ENCODE measurements around the gene FBN2.

FBN2 gene

GRCh38 chr5:128287740-128288139 is 250.3 kb downstream of the FBN2 start:
- DNase-seq = no peak

GRCh38 chr5:128284236-128284635 is 253.8 kb downstream of the FBN2 start:
- DNase-seq = no peak

DNA sequence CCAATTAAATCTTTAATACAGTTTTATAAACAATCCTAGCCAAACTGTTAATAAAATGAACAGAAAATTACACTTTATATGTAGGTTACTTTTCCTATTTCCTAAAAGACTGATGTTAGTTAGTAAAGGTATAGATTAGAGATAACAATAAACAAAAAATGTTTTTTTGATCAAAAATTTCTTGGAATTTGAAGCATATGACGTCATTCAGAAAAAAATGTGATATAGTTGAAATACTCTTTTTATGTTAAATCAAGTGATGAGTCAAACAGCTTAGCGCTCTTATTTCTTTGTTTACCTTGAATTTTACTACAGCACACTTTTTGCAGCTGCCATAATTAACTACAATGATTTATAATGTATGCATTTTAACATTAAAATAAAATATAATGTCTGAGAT is 258.7 kb downstream of the FBN2 start:
- no peak for DNase-seq

DNA sequence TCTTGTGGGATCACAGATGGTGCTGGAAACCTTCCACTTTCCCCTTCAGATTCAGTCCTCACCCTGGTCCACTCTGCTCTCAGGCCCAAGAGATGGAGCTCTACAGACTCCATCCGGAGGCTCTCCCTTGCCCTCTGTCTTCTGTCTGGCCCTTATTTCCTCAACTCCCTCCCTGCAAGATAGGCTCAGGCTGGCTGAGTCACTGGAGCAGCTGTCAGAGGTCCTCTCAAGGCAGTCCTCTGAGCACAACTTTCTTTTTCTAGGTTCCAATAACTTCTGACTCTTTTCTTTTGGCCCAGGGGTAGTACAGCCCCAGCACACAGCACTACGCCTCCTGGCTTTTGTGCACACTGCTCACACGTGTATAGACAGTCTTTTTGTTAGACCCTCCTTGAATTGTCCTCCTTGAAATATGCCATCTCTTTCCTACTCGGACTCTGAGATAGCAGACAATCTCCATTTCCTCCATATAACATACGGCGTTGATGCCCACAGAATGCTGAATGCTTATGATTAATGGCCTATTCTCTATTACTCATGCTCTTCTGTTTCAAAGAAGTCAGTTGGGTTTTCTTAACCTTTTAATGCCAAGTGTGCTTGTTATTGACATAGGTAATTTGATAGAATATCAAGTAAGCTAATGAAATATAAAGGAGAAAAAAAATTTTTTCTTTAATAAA is 261.4 kb downstream of the FBN2 start:
- no peak for DNase-seq

GRCh38 chr5:128274441-128274840 is 263.6 kb downstream of the FBN2 start:
- DNase-seq = no peak

GRCh38 chr5:128273736-128274135 is 264.3 kb downstream of the FBN2 start:
- DNase-seq = no peak

- no peak for DNase-seq
Observed at GRCh38 chr5:128271859-128272464, 266.1 kb downstream of the FBN2 start.

- DNase-seq = no peak
Observed at GRCh38 chr5:128271071-128271470, 267.0 kb downstream of the FBN2 start.

DNA sequence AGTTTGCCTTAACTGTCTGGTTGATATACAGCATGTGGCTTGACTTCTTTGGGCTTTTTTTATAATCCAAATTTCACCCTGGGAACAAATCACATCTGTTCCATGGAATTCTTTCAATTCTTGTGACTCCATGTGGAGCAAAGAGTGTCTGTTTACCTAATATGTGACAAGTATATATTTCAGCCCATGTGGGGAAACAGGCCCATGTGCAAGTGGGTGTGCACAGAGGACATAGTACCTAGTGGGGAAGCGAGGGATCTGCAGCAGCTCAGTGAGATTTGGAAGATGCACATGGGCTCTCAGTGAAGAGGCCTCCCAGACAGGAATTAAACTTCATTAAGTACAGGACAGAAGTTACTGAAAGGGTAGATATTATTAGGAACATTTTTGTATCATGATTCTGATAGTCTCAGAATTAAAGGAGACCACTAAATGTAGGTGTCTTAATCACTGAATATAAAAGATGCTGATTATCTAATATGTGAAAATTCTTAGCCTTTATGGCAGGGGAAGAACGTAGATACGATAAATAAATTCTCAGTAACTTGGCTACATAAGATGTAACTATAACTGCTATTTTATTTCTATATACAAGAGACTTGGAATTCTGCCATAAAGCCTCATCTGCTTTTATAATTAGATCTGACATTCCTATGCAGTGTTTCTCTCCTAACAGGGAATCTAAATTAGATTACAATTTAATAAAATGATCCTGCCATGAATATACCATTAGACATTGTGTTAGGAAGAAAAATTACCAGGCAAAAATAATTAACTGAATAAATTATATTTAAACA is 273.3 kb downstream of the FBN2 start:
- no peak for DNase-seq

DNA sequence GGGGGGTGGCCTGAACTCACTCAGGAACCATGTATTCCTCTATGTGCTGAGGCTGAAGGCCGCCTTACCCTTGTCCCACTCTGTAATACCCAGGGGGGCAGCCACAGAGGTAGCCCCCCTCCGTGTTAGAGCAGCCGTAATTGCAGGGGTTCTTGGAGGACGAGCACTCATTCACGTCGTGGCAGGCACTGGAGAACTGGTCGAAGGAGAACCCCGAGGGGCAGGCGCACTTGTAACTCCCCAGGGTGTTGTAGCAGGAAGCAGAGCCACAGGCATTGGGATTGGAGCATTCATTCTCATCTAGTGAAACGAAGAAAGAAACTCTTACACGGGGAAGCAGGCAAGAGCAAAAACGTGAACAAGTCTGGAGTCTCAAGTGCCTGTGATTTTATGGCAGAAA is 274.7 kb downstream of the FBN2 start:
- DNase-seq = no peak

- DNase-seq = no peak
Observed at GRCh38 chr5:128262911-128263310, 275.1 kb downstream of the FBN2 start.

DNA sequence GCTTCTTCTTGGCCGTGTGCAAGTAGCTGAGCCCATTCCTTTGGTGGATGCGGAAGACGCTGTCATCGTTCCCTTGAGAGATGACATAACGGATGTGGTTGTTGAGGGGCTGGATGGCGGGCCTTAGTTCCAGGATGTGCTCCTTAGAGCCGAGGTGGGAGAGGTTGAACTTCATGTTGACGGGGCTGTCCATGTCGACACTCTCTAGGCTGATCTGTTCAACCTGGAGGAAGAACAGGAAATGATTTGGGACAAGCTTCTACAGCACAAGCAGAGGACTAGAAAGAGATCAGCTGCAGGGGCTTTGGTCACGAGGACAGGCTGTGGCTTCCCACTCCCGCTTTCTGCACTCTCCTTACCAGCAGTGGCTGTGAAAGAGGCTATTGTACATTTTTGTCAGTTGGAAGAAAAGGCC is 278.4 kb downstream of the FBN2 start:
- no peak for DNase-seq

DNA sequence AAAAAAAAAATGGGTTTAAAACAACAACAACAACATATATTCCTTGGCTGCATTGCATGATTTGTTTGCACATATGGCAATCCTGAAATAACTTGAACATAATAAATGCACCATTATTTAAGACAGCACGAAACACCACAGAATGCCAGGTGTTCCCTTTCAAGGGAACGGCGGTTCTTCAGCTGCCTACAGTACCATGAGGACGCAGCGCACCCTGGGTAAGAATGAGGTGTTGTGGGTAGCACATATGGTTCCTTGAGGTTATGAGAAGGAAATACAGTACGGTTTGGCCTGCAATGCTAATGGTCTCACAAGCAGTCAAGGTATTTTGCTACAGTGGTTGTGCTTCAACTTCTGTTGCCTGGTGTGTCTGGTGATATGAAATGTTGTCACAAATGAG is 279.7 kb downstream of the FBN2 start:
- DNase-seq = no peak

DNA sequence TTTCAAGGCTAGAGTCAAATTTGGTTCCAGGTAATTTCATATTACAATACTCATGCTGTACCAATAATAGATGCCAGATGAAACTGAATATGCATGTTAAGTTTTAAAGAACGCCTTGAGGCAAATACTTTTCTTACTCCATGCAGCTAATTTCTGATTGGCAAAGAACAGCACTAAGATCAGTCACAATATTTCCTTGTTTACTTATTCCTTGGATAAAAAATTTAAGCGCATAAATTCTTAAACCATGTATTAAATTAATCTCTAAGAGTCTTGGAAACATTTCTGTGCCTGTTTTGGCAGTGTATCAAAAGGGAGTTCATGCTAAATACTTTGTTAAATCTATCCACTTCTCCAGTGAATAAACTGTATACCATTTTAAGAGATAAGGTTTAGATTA is 281.0 kb downstream of the FBN2 start:
- DNase-seq = no peak

- no peak for DNase-seq
Observed at GRCh38 chr5:128254789-128255188, 283.3 kb downstream of the FBN2 start.

DNA sequence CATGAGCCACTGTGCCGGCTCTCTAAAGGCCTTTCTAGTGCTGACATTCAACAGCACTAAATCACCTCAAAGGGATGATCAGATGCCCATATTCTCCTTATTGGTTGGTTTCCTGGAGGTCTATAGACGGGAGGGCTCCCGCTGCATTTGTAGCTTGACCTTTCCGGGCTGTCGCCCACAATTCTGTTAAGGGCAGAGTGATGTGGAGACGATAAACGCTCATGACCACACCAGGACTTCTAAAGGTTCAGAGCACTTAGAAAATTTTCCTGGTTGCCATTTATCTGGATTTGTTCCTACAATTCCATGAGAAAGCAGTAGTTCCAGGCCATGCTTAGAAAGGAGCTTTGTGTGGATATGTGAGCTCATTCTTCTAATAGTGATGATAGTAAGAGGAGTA is 284.2 kb downstream of the FBN2 start:
- DNase-seq = no peak

DNA sequence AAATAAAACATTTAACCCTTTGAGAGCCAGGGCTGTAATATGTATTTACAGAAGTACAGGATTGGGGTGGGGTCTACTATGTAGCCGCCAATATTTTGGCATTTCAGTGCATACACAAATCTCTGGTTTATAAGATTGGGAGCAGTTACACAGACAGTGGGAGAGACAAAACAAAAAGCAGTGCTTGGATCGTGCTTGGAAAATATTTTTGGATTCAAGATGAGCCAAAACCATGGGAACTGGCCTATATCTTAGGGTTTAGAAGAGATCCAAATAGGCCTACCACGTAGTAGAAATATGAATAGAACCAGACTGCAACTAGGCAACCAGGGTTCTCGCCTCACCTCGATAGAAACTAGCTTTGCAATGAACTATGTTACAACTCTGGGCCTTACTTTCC is 284.9 kb downstream of the FBN2 start:
- DNase-seq = no peak

DNA sequence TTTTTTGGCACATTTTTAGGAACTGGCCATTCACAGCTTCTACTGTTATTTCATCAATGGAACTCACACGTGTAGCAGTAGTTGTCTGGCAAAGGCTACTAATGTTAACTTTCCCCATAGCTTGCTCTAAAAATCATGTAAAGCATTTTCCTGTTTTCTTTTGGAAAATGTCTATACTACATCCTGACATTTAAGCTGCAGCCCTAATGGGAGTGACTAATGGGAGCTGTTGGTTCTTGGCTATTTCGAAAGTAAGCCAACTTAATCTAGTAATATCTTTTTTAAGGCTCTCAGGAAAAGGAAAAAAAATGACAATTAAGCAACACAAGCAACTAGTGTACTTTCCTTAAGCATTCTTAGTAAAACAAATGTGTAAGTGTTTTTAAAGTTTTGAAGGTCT is 285.3 kb downstream of the FBN2 start:
- no peak for DNase-seq

DNA sequence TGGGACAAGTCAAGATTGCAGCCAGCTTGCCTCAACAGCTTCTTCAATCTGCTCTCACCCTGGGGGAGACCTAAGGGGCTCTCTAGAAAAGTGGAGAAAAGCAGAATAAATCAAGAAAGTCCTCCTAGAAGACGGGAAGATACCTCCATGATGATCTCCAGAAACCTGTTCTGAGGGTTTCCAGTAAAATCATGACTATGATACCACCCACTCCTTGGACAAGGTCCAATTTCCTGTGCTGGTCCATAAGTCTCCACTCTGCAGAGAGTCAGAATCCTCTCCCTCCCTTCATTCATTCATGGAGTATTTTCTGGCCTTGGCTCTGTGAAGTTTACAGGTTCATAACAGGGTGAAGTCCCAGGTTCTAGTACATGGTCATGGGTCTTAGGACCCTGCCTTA is 285.8 kb downstream of the FBN2 start:
- DNase-seq = no peak

GRCh38 chr5:128245974-128246373 is 292.1 kb downstream of the FBN2 start:
- no peak for DNase-seq

GRCh38 chr5:128243958-128244582 is 294.0 kb downstream of the FBN2 start:
- DNase-seq = no peak

DNA sequence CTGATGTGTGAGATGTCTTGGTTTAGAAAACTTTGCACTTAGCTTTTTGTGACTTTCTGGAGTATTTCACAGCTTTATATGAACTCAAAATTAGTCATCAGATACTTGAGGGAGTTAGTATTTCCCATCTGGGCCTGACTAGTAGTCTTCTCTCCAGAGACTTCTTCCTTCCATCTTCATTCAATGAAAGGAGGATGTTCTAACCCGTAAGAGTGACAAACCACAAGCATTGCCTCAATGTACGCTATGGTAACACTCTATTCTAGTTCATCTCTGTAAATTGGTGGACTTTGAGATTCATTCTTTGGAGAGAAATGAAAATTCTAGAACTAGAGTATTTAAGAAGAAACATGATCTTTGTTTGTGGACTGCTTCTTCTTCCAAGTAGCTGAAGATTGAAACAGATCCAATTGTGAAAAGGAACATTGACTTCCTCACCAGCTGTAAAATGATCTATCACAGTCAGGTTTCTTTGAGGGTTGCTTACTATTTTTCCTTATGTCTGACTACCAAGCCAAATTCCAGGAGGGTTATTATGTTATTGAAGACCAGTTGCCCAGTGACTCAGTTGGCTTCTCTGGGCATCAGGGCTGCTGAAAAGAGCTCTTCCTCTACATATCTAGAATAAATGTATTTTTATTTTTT is 296.9 kb downstream of the FBN2 start:
- DNase-seq = no peak

GRCh38 chr5:128237546-128237945 is 300.5 kb downstream of the FBN2 start:
- DNase-seq = no peak
